GM21717 (cell line): ENCODE measurements around the gene GALR2.
"Not testable (repeated sequence)": the region's sequence is repeated elsewhere in the genome, so short reads cannot be mapped to it uniquely, and the experiment has no call there.

Experiments used
- ATAC-seq: cut with Tn5 transposase; IDR thresholded peaks from one replicate; pipeline ENCODE4 v1.9.1; 2021; ENCODE audit warnings: mild to moderate bottlenecking, moderate library complexity; ENCODE audit not compliant: unreplicated experiment

The GALR2 gene

DNA sequence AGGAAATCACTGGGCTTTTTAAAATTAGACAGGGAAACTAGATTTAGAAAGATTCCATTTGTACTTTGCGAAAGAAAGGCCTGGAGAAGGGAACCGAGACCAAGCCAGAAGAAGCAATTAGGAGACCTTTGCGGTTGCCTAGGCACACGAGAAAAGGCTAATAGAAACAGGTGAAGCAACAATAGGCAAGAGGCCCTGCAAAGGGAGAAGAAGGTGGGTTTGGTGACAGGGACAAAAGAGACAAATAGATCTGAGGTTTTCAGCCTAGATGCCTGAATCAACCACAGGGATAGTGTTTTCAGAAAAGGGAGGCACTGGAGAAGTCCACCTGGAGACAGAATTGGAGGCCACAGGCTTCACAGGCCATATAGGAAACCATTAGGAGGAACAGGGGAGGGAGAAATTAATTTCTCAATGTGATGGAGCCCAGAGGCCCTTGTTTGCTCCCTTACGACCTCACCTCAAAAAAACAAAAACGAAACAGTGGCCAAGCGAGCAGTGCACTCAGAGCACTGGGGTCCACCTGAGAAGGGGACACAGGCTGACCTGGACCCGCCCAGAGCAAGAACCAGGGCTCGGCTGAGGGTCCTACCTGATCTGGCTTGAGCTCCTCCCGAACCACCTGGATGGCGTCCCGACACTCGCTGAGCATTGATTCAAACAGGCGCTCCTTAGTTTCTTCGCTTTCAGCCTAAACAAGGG, 24.6 kb upstream of the GALR2 start:
- no peak for ATAC-seq

GRCh38 chr17:76050538-76051467, 23.8 kb upstream of the GALR2 start:
- no peak for ATAC-seq

GRCh38 chr17:76051561-76051960, 23.0 kb upstream of the GALR2 start:
- ATAC-seq: no peak

- no peak for ATAC-seq
Measured at GRCh38 chr17:76053246-76054111, 21.1 kb upstream of the GALR2 start.

DNA sequence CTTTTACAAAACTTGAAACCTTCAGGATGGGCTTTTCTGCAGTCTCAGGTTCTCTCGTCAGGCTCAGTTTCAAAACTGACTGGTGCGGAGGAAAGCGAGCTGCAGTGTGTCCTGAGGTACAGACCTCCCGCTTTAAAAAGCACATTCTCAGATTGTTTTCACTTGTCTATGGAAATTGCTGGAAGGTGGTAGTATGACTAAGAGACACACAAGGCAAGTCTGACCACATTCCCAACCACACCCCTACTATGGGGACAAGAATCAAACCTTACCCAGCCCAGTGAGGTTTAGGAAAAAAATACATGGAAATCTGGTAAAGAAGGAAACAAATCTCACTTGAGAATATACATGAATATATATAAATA, 20.5 kb upstream of the GALR2 start:
- no peak for ATAC-seq

- ATAC-seq: no peak
Measured at GRCh38 chr17:76056882-76057281, 17.7 kb upstream of the GALR2 start.

DNA sequence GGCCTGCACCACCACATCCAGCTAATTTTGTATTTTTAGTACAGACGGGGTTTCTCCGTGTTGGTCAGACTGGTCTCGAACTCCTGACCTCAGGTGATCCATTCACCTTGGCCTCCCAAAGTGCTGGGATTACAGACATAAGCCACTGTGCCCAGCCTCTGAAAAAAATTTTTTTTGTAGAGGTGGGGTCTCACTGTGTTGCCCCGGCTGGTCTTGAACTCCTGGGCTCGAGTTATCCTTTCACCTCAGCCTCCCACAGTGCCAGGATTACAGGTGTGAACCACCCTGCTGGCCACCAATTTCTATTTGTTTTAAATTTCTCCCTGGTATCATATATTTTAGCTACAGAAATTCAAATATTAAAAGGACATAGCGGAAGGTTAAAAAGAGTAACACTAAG, 16.3 kb upstream of the GALR2 start:
- ATAC-seq: not testable (repeated sequence)

DNA sequence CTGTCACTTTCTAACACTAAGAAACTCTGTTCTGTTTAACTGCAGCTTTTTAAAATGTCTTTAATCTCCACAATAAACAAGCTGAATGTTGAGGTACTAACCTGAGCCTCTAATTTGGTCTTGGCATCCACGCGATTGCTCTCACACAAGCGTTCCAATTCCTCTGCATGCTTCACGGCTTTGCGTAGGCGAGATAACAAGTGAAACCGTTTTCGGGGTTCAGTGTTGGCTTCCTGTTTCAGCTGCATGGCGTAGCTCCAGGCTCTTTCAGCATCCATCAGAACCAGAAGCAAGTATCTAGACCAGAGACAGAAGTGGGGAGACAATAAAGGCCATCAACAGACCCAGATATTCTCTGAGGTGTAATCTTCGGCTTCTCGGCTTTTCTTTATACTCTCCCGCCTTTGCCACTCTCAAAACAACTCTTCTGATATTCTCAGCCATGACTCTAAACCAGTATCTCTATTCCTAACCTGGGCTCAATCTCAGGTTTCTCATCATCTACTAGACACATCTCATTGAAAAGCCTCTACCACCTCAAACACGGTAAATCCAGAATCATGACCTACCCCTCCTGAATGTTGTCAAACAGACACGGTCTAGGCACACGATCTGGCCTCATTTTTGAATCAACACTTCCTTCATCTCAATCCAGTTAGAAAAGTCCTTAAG, 10.6 kb upstream of the GALR2 start:
- no peak for ATAC-seq

- ATAC-seq: no peak
Measured at GRCh38 chr17:76065775-76066174, 8.8 kb upstream of the GALR2 start.

DNA sequence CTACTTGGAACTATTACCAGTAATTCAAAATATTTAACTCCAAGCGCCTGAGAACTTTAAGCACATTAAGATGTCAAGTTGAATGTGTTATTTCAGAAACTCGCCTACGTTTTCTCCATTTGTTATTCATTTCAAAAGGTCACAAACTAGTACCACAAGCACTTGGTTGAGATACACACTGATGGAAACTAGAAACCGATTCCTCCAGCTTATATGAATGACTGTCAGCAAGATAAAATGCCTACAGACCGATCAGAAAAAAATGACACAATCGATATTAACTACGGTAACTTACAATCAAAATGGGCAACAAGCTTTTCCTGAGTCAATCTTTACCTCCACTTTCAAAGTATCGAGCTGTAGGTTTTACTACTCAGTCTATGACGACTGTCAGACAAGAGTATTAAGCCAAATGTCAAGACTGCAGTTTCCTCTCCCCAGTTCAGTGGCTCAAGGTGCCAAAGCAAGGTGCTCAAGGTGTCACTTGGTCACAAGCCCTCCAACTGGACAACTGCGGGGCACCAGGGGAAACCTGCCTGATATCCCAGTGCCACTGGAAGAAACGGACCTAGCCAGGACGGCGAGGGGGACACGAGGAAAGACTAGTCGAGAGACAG, 2.9 kb upstream of the GALR2 start:
- no peak for ATAC-seq

GRCh38 chr17:76072148-76072858, 2.3 kb upstream of the GALR2 start, which contains the start of gene SRP68:
TSS of gene SRP68 (minus strand) at chr17:76072517. CDS start at chr17:76072491, 26 bp downstream.
- peak; percentile 83 for ATAC-seq

GRCh38 chr17:76075364-76076145, 974 bp downstream of the GALR2 start:
- no peak for ATAC-seq

DNA sequence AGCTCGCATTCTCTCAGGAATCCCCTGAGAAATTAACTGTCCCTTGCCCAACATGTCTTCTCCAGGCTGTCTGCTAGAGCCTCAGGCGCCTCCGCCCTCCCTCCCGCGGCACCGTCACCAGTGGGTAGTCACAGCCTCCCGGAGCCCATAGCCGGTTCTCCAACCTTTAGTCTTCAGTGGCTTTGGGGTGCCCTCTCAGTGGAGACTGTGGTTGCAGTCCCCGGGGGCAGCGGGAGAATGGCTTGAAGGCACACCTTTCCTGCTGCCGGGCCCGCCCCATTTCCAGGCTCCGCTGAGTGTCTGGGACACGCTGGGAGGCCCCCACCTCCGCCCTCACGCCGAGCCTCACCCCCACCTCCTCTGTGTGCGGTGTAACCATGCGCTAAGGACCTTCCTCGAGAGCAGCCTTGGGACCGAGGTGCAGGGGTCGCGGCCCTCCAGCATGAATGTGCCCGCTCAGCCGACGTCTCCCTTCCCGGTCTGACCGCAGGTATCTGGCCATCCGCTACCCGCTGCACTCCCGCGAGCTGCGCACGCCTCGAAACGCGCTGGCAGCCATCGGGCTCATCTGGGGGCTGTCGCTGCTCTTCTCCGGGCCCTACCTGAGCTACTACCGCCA, 1.7 kb downstream of the GALR2 start:
- ATAC-seq: no peak

- no peak for ATAC-seq
Measured at GRCh38 chr17:76076765-76077583, 2.4 kb downstream of the GALR2 start.

- ATAC-seq: no peak
Measured at GRCh38 chr17:76077584-76078110, 3.1 kb downstream of the GALR2 start.

DNA sequence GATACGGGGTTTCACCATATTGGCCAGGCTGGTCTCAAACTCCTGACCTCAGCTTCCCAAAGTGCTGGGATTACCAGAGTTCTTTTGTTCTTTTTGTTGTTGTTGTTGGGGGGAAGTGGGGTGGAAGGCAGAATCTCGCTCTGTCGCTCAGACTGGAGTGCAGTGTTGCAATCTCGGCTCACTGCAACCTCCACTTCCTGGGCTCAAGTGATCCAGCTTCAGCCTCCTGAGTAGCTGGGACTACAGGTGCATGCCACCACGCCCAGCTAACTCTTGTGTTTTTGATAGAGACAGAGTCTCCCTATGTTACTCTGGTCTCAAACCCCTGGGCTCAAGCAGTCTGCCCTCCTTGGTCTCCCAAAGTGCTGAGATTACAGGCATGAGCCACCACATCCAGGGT, 3.8 kb downstream of the GALR2 start:
- not testable (repeated sequence) for ATAC-seq

DNA sequence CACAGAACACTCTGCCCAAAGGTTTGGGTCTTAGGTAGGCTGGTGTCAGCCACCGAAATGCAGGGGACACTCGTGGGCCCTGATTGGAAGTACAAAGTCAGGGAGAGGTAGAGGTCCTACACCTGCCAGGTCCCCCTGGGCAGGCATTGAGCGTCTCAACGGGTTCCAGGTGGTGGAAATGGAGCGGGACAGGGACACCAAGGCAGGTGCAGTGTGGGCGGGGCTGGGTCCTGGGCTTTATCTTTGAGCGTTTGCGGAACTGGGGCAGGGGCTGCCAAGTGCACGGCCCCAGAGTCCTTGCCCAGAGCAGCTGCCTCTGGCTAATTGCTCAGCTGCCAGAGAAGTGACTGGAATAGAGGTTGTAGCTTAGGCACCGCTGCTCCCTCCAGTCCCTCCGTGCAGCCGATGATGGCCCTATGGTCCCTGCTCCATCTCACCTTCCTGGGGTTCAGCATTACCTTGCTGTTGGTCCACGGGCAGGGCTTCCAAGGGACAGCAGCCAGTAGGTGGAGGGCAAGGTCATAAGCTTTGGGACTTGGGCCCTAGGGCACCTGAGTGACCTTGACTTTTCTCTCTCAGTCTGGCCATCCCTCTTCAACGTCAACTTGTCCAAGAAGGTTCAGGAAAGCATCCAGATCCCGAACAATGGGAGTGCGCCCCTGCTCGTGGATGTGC, 4.4 kb downstream of the GALR2 start, which contains the start of gene ZACN:
TSS of gene ZACN (plus strand) at position 323 of the 675 bp plus-strand sequence. CDS start at position 406, 83 bp downstream.
- no peak for ATAC-seq
